ENCODE results near the gene ZPLD1. TPM values are rescaled to one million over a fixed set of nuclear protein-coding genes. Genes with fewer than 3 reads are reported as not detected.

ZPLD1 gene
- total RNA-seq, result not detected

DNA sequence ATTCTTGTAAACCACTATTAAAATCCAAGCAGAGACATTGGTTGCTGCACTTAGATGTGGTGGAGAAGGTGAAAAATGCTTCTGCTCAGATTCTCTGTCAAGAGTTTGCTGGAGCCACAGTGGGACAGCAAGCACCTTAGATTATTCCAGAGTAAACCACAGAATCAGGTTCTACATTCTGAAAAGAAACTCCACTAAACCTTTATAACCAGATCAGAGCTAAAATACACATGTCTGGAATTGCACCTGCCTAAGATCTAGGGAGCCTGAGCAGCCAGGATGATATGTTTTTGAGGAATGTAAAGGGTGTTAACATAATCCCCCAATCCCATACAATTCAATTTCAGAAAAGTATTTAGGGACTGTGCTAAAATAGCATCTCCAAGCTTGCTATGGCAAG is at the start of gene ZPLD1:
Gene ZPLD1 (plus strand): TSS at position 301 of the 400 bp plus-strand sequence. CDS start 3,473 bp downstream, outside the sequence.
- ATAC-seq, result no peak

DNA sequence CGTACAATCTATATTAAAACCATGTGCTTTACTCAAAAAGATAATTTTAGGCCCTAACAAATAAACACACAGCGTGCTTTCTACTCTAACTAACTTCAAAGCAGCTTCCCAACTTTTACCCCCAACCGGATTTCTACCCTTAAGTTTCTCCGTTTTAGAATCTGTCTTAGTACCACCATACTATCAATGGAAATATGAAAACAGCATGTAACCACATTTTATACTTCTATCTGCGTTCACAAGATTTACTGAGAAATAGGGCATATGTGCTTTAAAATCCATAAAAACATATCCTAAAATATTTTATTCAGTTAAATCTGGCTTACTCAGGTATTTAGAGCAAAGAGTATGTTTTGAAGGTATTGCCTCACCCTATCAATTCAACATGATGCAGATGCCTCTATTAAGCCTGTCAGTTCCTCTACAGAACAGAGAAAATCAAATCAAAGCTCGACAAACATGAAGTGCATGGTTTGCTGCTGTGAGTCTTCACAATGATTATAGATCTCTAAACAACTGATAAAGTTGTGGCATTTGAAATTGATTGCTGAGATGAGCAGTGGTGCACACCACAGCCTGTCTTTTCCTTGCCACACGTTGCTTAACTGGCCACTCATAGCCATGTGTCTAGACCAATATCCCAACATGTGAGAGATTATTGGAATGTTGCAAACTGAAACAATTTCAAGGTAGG is 44.5 kb upstream of the ZPLD1 start:
- ATAC-seq, result no peak

DNA sequence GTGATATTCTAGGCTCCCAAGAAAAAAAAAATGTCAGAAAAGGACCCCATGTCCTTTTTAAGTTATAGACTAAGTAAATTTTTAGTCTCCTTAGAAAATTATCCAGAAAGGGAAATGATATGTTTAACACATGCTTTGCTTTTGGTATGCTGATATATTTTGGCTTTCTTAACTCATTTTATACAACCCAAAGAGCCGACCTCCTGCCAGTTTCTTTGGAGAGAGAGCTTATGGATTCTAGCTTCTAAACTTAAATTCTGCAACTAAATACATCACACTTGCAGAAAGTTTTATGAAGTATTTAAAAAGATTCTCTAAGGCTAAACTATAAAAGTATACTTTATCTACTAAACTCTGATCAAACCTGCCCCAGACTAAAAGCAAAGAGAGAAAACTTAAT is 43.9 kb upstream of the ZPLD1 start:
- ATAC-seq, result no peak

DNA sequence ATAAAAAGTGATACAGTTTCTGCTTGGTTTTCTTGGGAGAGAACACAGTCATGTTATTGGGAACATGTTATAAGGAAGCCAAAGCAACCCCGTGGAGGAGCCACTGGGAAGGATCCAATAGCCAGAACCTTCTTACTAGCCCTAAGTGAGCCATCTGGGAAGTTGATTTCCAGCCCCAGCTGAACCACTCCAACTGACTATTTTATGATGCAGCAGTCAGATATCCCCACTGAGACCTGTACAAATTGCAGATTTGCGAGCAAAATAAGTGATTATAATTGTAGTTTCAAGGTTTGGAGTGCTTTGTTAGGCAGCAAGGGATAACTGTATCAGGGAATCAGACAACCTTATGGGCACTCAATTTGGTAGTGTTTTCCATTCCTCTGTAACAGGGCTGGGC is 43.3 kb upstream of the ZPLD1 start:
- no peak for ATAC-seq

DNA sequence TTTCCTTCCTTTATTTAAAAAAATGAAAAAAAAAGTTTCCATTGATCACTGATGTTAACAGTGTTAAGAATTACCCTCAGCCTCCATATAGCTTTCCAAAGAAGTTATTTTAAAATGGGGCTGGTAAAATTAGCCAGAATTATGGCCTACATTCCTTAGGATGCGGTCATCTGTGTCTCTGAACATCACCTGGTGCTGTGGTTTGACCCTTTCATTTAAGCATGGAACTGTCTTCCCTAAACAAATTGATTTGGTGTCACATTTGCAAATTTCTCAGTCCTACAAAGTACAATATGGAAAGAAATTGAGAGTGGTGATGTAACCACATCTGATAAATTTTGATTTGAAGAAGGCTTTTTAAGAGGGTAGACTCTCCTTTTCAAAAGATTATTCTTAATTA is 40.3 kb upstream of the ZPLD1 start:
- no peak for ATAC-seq

DNA sequence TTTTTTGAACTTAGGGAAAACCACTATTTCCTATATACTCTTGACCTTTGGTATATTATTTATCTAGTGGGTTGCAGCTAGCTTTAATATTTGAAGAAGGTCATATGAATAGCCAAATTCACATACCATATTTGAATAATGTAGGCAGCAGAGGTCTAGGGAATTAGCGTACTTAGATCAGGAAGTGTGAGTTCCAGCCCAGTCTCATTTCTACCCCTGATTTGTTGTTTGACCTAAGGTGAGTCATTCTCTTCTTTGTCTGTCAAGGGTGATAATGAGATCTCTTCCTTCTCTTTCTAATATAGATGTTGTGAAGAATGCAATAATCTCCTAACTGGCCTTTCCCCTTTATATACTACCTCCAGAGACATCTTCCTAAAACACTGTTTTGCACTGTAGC is 36.6 kb upstream of the ZPLD1 start:
- ATAC-seq, result no peak

DNA sequence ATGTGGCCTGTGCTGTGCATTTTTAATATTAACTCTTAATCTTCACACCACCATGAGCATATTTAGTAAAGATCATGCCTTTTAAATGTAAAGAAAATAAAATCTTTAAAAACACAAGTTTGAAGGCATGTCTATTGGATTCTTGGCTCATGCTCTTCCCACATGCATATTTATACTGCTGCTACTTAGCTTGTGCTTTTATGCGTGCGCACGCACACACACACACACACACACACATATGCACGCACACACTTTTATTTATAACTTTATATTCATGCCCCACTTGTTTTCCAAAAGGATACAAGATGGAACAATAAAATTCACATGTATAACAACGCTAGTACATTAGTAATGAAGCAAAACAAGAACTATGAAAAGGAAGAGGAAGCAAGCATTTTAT is 36.1 kb upstream of the ZPLD1 start:
- ATAC-seq, result no peak

DNA sequence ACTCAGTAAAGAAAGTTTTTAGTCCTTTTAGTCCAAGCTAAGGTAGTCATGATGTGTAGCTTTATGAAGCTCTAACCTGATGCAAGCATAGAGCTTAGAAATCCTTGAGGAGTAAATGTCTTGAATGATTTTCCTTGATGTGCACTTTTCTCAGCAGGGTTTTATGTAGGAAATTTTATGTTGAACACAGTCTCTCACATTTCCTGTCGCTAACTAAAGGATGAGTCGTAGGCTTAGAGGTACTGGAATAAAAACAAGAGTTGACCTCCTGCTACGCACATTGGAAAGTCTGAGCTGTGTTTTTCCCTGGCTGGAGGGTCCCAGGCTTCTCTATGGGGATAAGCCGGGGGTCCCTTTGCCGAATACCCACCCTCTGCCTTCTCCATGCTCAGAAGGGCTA is 34.7 kb upstream of the ZPLD1 start:
- ATAC-seq, result no peak

DNA sequence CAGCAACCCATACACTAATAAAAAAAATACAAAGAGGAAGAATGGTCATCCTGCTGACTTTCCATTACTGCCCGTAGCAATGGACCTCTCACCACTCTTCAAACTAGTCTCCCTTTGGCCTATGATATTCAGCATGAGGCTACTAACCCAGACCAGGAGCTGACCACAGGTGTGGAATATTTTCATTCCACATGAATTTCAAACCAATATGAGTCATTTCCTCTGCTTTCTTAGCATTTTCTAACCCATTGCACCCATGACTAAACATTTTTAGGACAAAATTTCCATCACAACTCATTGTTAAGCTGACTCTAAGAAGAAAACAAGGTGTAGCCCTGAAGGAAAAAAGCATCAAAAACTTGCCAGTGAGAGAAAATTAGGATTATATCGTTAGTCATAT is 34.0 kb upstream of the ZPLD1 start:
- no peak for ATAC-seq

DNA sequence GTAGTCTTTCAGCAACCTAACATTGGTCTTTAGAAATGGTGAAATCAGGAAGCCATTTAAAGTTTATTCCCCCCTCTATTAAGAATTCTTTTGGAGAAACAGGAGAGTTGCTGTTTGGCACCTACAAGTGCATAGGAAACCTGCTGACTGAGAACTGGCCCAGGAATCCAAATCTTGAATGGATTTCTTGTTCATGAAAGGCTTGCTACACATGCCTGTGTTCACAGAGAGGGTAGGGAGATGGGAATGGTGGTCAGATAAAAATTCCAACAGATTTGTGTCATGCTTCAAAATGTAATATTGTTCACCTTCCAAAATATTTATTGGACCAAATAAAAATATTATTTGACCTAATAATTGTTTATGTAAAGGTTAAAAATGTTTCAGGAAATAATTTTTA is 24.2 kb upstream of the ZPLD1 start:
- no peak for ATAC-seq

DNA sequence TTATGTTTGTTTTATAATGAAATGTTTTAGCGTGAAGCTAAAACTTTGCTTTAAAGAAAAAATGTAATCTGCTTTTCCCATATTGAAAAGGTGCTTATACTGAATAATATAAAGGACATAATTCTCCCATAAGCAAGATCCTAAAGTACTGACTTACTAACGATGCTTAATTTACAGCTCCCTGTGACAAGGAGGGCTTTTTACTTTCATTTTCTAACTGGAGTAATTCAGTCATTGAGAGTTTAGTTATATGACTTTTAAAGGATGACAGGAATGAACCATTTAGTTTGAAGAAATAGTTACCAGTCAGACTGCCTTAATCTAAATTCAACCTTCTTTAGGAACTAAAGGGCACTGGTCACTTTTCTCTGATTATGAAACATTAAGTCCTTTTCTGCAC is 19.3 kb upstream of the ZPLD1 start:
- no peak for ATAC-seq

DNA sequence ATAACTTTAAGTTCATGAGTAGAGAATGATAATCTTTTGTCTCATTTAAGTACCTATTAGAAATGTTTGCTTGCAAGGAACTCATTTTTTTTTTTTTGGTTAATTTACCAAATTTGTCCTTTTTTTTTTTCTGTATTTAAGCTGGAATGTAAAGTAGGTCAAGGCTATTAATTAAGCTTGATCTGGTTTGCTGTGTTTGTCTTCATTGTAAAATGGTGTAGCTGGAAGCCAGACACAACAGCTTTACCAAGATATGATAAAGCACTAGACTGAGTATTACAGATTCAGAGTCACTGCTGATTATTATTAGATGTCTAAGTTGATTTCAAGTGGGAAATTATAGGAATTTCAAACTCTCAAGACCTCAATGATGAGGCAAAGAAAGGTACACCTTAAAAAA is 15.0 kb upstream of the ZPLD1 start:
- ATAC-seq, result no peak

DNA sequence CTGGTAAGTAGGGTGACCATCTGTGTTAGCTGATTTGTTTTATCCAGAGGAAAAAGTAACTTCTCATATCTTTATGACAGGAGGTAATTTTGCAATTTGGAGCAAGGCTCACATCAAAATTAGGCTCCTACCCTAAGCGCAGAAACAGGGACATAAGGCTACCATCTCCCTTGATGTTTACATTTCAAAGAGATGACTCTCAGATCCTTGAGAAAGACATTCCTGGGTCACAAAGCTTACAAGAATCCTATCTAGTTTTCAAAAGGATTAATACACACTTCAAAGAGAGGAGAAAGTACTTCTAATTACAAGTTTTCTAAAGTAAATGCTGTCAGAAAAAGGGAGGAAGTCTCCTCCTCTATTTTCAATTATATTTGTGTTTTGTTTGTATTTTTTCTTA is 7.0 kb downstream of the ZPLD1 start:
- ATAC-seq, result no peak

DNA sequence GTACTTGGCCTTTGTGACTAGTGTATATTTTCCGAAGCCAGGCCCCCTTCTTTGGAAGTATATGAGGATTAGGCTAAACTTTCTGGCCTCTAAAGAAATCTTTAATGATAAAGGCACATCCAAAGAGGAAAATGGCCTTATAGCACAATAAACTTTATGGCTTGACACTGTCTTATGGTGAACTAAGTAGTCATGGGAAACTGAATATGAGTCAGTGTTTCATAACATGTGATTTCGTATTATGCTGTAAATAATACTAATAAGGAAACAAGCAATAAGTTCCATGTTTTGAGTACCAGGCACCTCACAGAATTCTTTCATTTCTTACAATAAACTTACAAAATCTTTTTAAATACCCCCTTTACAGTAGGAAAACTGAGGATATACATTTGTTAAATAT is 8.2 kb downstream of the ZPLD1 start:
- ATAC-seq, result no peak

DNA sequence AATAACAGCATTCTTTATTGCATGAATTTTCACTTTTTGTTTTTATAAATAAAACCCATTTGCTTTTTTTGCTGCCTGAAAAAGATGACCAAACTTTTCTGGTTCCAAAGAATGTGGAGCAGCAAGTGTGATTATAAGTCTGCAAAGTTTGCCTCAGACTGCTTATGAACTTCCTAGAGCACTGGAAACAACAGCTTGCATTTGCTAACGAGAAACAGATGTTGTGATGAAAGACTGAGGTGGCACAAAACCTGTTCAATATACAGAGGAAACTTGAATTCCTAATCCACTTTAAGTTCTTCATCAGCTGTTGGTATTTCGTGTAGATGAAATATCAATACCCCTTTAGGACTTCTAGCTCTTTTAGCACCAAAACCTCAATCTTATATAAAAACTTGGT is 9.3 kb downstream of the ZPLD1 start:
- ATAC-seq, result no peak

DNA sequence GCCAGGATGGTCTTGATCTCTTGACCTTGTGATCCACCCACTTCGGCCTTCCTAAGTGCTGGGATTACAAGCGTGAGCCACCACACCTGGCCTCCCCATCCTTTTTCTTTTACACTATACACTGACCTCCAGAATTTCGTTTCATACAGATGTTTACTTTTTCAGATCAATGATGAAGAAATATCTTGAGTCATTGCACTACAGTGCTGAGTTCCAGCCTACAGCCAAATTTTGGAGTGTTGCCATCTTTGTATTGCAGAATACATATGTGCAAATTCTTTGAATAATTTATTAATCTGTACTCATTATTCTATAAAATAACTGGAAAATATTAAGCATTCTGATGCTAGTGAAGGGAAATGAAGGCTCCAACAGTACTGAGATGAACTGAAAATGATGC is 12.5 kb downstream of the ZPLD1 start:
- ATAC-seq, result no peak

DNA sequence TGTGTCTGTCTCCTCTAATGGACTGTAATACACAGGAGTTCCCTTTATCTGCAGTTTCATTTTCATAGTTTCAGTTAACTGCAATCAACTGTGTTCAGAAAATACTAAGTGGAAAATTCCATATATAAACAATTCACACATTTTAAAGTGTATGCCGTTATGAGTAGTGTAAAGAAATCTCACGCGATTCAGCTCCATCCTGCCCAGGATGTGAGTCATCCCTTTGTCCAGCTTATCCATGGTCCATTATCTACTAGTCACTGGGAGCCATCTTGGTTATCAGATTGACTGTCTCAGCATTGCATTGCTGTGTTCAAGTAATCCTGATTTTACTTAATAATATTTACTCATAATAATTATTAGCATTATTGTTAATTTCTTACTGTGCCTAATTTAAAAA is 14.5 kb downstream of the ZPLD1 start:
- ATAC-seq, result no peak

DNA sequence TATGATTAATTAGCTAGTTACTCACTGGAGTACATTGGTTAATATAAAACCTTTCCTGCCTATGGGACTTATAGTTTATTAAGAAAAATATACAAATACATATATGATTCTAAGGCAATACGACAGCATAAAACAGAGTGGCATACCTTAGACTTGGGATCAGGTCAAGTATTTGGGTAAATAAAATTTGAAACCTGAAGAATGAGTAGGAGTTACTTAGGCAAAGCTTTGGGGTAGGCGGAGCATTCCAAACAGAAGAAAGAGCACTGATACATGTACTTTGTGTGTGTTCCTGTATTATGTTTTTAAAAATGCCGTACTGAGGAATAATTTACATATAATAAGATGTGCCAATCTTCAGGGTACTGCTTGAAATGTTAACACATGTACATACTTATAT is 15.1 kb downstream of the ZPLD1 start:
- no peak for ATAC-seq

DNA sequence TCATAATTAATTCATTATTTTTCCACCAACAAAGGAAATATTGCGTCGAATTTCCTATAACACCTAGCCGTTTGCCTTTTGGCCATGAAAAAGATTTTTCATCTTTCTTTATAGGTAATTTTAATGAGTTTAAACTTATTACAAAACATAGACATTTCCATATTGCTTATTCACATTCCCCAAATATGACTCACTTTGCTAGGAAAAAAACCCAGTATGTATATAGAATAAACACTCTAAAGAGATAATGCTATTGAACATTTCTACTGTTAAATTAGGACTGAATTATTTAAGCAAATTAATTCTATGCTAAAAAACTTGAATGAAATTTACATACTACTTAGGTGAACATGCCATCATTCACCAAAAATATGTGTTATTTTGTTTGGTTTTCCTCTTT is 16.2 kb downstream of the ZPLD1 start:
- ATAC-seq, result no peak

DNA sequence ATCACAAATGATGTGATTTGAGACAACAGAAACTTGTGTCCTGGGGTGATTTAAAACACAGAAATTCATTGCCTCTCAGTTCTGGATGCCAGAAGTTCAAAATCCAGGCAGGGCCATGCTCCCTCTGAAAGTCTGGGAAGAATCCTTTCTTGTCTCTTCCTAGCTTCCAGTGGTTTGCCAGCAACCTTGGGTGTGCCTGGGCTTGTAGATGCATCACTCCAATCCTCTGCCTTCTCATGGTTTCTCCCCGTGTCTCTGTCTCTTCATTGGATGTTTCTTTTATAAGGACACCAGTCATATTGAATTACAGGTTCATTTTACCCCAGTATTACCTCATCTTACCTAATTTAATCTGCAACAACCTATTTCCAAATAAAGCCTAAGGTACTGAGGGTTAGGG is 16.7 kb downstream of the ZPLD1 start:
- no peak for ATAC-seq

DNA sequence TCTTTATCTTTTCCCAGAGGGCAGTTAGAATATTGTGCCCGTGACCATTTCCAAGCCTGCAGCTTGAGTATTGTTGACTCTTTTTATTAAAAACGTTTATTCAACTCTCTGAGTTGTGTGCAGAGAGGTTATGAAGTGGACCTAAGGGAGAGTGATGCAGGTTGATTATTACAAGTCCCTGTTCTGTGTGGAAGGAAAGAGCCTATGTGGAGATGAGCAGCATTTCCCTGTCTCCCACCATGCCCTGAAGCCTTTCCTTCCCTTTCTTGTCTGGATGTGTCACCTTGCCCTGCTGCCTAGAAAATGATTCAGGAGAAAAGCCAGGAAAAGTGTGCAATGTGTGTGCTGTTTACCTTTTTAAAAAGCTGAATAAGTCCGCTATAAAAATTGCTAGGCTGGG is 19.4 kb downstream of the ZPLD1 start:
- no peak for ATAC-seq

DNA sequence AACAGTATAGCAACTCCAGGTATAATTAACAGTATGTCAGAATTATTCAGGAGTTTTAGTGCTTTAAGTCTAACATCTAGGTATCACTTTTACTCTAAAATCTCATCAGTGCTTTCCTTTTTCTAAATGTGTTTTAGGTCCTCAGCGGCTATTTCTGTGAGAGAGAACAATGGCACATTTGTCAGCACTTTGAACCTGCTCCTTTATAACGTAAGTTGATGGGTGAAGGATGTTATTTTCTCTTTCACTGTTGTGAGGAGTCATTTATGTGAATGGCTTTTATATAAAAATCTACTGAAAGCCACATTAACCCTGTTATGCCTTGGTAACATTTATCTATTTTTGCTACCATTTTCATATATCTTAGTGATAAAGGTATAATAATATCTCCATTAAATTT is 22.8 kb downstream of the ZPLD1 start:
- ATAC-seq, result no peak

DNA sequence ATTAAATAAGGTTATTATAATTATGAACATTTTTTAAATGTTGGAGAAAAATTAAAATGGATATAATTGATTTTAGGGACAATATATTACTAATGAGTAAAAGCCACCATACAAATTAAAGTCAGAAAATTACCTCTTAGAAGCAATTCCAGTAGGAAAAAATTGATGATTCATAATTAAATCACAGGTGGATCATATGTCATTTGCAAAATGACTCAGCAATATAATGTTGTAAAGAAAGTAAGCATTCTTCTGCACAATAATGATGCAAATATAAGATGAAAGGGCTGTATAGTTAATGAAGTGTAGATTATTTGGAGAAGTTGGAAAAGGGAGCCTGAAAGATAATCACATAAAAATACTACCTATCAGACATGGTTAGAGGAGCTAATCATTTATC is 25.8 kb downstream of the ZPLD1 start:
- no peak for ATAC-seq

DNA sequence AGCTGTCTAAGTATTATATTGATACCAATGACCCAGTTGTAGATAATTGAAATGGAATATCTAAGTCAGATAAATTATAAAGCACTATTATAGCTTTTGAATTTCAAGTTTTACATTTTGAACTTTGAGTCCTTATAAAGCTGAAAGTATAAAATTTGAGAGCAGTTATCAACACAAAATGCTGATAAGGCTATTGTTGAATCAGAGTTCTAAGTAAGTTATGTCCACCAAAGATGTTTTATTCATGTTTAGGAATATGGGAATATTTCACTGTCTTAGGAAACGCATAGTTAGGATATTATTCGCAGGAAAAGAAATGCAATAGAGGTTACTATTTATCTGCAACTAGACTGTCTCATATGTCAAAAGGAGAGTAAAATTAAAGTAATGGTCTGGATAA is 29.4 kb downstream of the ZPLD1 start:
- no peak for ATAC-seq

DNA sequence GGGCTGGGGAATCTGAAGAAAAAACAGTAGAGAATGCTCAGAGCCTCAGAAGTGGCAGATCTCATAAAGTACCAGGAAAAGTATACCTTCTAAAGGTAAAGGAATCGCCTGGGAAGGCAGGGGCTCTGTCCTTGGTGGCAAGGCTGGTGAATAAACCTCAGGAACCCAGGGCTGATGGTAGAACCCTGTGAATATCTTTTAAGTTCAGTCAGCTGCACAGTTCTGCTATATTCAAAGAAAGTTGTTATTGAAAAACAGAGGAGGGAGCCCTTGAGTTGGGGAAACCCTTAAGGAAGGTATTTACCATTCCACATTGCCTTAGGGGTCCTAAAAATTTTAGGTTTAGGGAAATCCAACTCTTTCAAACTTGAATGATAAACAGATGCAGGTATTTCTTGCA is 31.2 kb downstream of the ZPLD1 start:
- ATAC-seq, result no peak

DNA sequence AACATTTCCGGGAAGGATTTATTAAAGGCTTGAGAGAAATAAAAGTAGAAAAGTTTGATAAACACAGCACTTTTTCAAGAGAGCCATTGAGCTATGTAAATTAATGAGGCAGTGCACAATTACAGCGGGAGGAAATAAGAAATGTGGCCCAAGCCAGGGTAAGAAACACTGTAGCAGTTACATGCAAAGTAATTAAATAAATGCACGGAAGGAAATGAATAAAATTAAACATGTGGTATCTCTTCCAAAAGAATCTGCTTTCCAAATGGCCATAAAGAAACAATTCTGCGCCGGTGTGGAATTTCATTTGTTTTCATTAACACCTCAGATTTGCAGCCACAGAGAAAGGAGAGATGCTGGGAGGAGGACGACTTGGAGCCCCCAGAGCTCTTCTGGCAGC is 35.3 kb downstream of the ZPLD1 start:
- ATAC-seq, result no peak
